Stomach (tissue), 4 donors: ENCODE data around the gene ADTRP.

ENCODE experiments used
- CTCF ChIP-seq, 7 experiments: fragments of 450-650 bp in 4 of 7; fragments of 200-600 bp in 3 of 7; sonication (generic) in 3 of 7; IDR thresholded peaks; one replicate each; pipeline ENCODE4 v1.5.1; 2016 to 2019; ENCODE audit warnings: antibody characterized with exemption in 7 of 7, control low read depth in 2 of 7, mild to moderate bottlenecking in 1 of 7
- EP300 ChIP-seq: sonication (generic); formaldehyde crosslinking; IDR thresholded peaks from one replicate; pipeline ENCODE4 v1.6.1; 2017; ENCODE audit warnings: antibody characterized with exemption
- POLR2A ChIP-seq, 4 donors: fragments of 450-650 bp; IDR thresholded peaks; one replicate each; pipeline ENCODE4 v1.6.1; 2016; ENCODE audit warnings: antibody characterized with exemption in 4 of 4, control low read depth in 2 of 4, mild to moderate bottlenecking in 1 of 4, moderate library complexity in 1 of 4

GRCh38 chr6:11669696-11670095 lies 108.9 kb downstream of the ADTRP start:
- TF ChIP-seq EP300 = no peak
- TF ChIP-seq CTCF (IDR thresholded peaks at IDR 0.05) = no peak
- TF ChIP-seq POLR2A (IDR thresholded peaks at IDR 0.05) = no peak
